PC-3 (cell line): ENCODE data around the gene EHBP1. TPM values are rescaled to one million over a fixed set of nuclear protein-coding genes. Genes with fewer than 3 reads are reported as not detected.

Experiments used
- ATAC-seq: fragments of 200-7000 bp; cut with Tn5 transposase; 2 replicates; pipeline ENCODE4 v1.9.1; 2020; ENCODE audit warnings: mild to moderate bottlenecking, moderate library complexity
- BruUV-seq: library from RNA; stranded (reverse); fragments of 400-500 nt; replicated peaks from 2 replicates; lab custom pipeline; 2021; lab: Mats Ljungman, UMichigan
- CTCF ChIA-PET: fragments of 300-600 bp; sonication (Branson Sonifier 250); formaldehyde crosslinking; loops from one replicate; lab custom pipeline; 2022; ENCODE audit warnings: antibody characterized with exemption; lab: Charles Lee
- POLR2A ChIA-PET: fragments of 300-600 bp; sonication (Branson Sonifier 250); formaldehyde crosslinking; loops from one replicate; lab custom pipeline; 2022; ENCODE audit warnings: antibody characterized with exemption; ENCODE audit not compliant: unreplicated experiment; lab: Charles Lee
- DNase-seq: peaks from one replicate; pipeline ENCODE4 v3.0.0-alpha.2; 2015
- H2AFZ ChIP-seq: fragments of 300-600 bp; sonication (generic); 2 replicates; pipeline ENCODE4 v1.6.0; 2016; ENCODE audit warnings: antibody characterized with exemption, low read length
- H3F3A ChIP-seq: fragments of 300-600 bp; sonication (generic); one replicate; pipeline ENCODE4 v1.6.0; 2017; ENCODE audit warnings: antibody characterized with exemption, low read length, control low read depth, mild to moderate bottlenecking; ENCODE audit not compliant: unreplicated experiment
- H3K27ac ChIP-seq: fragments of 300-600 bp; sonication (generic); 2 replicates; pipeline ENCODE4 v1.5.1; 2016; ENCODE audit warnings: mild to moderate bottlenecking, low read length
- H3K27me3 ChIP-seq: fragments of 300-600 bp; sonication (generic); 2 replicates; pipeline ENCODE4 v1.6.1; 2016; ENCODE audit warnings: low read length, mixed read lengths
- H3K36me3 ChIP-seq: fragments of 300-600 bp; sonication (generic); 2 replicates; pipeline ENCODE4 v1.6.1; 2016; ENCODE audit warnings: low read depth, mixed run types, low read length, mixed read lengths
- H3K4me1 ChIP-seq: fragments of 300-600 bp; sonication (generic); 2 replicates; pipeline ENCODE4 v1.5.1; 2016; ENCODE audit warnings: low read length; ENCODE audit not compliant: insufficient read depth
- H3K4me2 ChIP-seq: fragments of 300-600 bp; sonication (generic); 2 replicates; pipeline ENCODE4 v1.6.0; 2016; ENCODE audit warnings: low read length
- H3K4me3 ChIP-seq: fragments of 300-600 bp; sonication (generic); 2 replicates; pipeline ENCODE4 v1.5.1; 2016; ENCODE audit warnings: mild to moderate bottlenecking, low read length, mixed read lengths
- H3K79me2 ChIP-seq: fragments of 300-600 bp; sonication (generic); 2 replicates; pipeline ENCODE4 v1.6.1; 2017; ENCODE audit warnings: low read length, mixed read lengths
- H3K9ac ChIP-seq: fragments of 300-600 bp; sonication (generic); 2 replicates; pipeline ENCODE4 v1.6.0; 2016; ENCODE audit warnings: mild to moderate bottlenecking, low read length
- H3K9me2 ChIP-seq: fragments of 300-600 bp; sonication (generic); replicated peaks from 2 replicates; pipeline ENCODE4 v1.6.1; 2016; ENCODE audit warnings: mixed run types, low read length, mixed read lengths
- H3K9me3 ChIP-seq: fragments of 300-600 bp; sonication (generic); 2 replicates; pipeline ENCODE4 v1.6.1; 2016; ENCODE audit warnings: low read length, mixed read lengths
- H4K20me1 ChIP-seq: fragments of 300-600 bp; sonication (generic); 2 replicates; pipeline ENCODE4 v1.6.1; 2016; ENCODE audit warnings: low read length, mixed read lengths
- EZH2 ChIP-seq: fragments of 300-600 bp; sonication (generic); IDR thresholded peaks from one replicate; pipeline ENCODE4 v1.6.1; 2017; ENCODE audit warnings: antibody characterized with exemption, mild to moderate bottlenecking, low read length; ENCODE audit not compliant: unreplicated experiment
- EZH2phosphoT487 ChIP-seq: fragments of 300-600 bp; sonication (generic); IDR thresholded peaks from 2 replicates; pipeline ENCODE4 v1.6.1; 2018; ENCODE audit warnings: mild to moderate bottlenecking, antibody characterized with exemption, low read length, borderline replicate concordance
- intact Hi-C: fragments of 100-400 bp; cut with micrococcal nuclease; formaldehyde crosslinking; loops from 2 replicates; pipeline ENCODE4 v1.9.0; 2023
- total RNA-seq: library from RNA; depleted of rRNA; stranded (reverse); fragments of >200 nt; gene quantifications from 2 replicates; pipeline ENCODE4 v1.2.3, GENCODE V29; 2014
- TF ChIP-seq, protein P1 (sequence below): fragments of 300-600 bp; sonication (generic); conservative IDR thresholded peaks from 2 replicates; pipeline ENCODE4 v1.5.1; 2017; ENCODE audit warnings: antibody characterized with exemption, low read depth, mild to moderate bottlenecking, low read length

Gene EHBP1
- total RNA-seq, 1 experiment from 2014 or later: 25.7 TPM

DNA sequence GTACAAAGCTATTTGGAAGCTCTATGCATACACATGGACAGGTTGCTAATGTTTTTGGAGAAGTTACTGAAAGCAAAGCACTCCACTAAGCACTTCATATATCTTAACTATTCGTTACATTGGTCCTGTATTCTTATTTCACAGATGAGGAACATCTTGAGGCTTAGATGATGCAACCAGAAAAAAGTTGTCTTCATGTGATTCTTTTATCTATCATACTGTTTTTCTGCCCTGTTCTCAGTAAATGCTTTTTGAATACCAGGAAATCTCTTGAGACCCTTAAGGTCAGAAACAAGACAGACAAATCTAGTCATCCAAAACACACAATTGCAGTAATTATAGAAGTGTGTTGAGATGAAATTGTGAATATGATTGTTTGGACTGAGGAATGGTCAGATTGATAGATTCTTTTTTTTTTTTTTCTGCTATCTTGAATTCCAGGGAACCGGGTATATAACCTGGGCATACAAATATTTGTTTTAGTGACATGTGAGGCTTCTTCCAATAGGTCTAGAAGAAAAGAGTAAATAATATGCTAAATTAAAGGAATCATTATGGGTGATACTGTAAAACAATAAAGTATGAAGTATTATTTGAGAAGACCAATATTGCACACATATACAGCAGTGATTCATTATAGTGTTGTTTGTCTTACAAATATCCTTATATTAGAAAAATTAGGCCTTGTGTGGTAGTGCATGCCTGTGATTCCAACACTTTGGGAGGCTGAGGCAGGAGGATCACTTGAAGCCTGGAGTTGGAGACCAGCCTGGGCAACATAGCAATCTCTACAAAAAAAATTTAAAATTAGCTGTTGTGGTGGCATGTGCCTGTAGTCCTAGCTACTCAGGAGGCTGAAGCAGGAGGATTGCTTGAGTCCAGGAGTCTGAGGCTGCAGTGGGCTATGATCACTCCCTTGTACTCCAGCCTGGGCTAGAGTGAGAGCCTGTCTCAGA lies 33.7 kb downstream of the EHBP1 start:
- BruUV-seq: no TSS peak
- intact Hi-C loops: no loop called here
- Histone ChIP-seq H3K27ac (no peak overlapping the region), H3K79me2 (peaks cover 95% of the 10 kb centered on the region), H4K20me1 (peaks cover 6% of the 10 kb centered on the region; the same call in 1 of the 2 replicates), H2AFZ (no peak overlapping the region), H3K4me1 (no peaks in the 10 kb centered on the region; the same call in 1 of the 2 replicates), H3K9me2 (no peaks in the 10 kb centered on the region), H3K36me3 (no peaks in the 10 kb centered on the region), H3K9ac (no peak overlapping the region), H3K9me3 (no peaks in the 10 kb centered on the region), H3F3A (no peaks in the 10 kb centered on the region), H3K4me2 (no peak overlapping the region), H3K27me3 (no peaks in the 10 kb centered on the region), H3K4me3 (no peak overlapping the region)
- DNase-seq (no peak), ATAC-seq (peak; percentile 20; the same call in 1 of the 2 replicates)
- ChIA-PET POLR2A (no interaction called here), CTCF (no interaction called here)
- TF ChIP-seq EZH2phosphoT487 (no peak), EZH2 (no peak)

DNA sequence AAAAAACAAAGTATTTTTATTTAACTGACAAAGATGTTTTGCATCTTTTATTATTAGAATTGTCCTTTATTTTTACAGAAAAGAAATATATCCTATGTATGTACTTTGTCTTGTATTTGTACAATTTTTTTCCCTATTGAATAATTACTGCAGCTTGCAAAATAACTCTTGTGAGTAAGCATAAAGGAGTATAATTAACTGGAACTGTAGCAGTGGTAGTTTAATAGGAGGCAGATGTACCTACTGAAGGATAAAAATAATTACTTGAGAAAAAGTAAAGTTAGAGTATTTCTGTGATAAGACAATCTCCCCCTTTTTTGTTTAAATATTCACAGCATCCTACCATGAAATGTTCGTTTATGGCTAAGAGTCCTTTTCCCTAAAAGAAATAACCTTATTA lies 34.7 kb downstream of the EHBP1 start:
- Histone ChIP-seq H3K9ac (no peak overlapping the region), H2AFZ (no peak overlapping the region), H3K4me3 (no peak overlapping the region), H3K9me2 (no peaks in the 10 kb centered on the region), H3F3A (no peaks in the 10 kb centered on the region), H3K79me2 (peaks cover 94% of the 10 kb centered on the region), H3K36me3 (no peaks in the 10 kb centered on the region), H3K9me3 (no peaks in the 10 kb centered on the region), H3K4me2 (no peak overlapping the region), H3K4me1 (no peaks in the 10 kb centered on the region; the same call in 1 of the 2 replicates), H4K20me1 (peaks cover 6% of the 10 kb centered on the region; the same call in 1 of the 2 replicates), H3K27me3 (no peaks in the 10 kb centered on the region), H3K27ac (no peak overlapping the region)
- CTCF ChIA-PET: no interaction called here
- TF ChIP-seq, protein P1, sequence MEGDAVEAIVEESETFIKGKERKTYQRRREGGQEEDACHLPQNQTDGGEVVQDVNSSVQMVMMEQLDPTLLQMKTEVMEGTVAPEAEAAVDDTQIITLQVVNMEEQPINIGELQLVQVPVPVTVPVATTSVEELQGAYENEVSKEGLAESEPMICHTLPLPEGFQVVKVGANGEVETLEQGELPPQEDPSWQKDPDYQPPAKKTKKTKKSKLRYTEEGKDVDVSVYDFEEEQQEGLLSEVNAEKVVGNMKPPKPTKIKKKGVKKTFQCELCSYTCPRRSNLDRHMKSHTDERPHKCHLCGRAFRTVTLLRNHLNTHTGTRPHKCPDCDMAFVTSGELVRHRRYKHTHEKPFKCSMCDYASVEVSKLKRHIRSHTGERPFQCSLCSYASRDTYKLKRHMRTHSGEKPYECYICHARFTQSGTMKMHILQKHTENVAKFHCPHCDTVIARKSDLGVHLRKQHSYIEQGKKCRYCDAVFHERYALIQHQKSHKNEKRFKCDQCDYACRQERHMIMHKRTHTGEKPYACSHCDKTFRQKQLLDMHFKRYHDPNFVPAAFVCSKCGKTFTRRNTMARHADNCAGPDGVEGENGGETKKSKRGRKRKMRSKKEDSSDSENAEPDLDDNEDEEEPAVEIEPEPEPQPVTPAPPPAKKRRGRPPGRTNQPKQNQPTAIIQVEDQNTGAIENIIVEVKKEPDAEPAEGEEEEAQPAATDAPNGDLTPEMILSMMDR: no peak
- TF ChIP-seq EZH2phosphoT487: no peak
- TF ChIP-seq EZH2: no peak
- POLR2A ChIA-PET: no interaction called here
- ATAC-seq (no peak), DNase-seq (no peak)
- intact Hi-C loops: no loop called here
- no TSS peak for BruUV-seq

DNA sequence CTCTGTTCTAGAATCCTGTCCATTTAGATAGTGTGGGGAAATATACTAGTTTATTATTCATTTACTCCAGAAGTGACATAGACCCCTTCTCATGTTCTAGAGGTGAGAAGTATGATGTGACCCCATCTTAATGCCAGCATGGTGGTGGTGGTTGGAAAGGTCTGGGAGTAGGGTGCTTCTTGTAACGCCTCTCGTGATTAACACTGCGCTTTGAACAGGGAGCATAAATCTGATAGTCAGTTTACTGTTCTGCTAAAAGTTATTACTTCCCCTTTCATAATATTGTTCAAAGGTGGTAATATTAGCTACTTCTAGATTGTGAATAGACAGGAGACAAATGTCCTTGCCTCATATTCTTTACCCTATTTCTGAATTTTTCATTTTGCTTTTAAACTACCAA lies 35.6 kb downstream of the EHBP1 start:
- no peaks in the 10 kb centered on the region for H3K27me3 ChIP-seq
- ChIA-PET POLR2A (no interaction called here), CTCF (no interaction called here)
- no peak overlapping the region for H2AFZ ChIP-seq
- ATAC-seq (no peak), DNase-seq (no peak)
- H3K27ac ChIP-seq: no peak overlapping the region
- no TSS peak for BruUV-seq
- H4K20me1 ChIP-seq: peaks cover 6% of the 10 kb centered on the region; the same call in 1 of the 2 replicates
- no peaks in the 10 kb centered on the region for H3K9me3 ChIP-seq
- H3F3A ChIP-seq: no peaks in the 10 kb centered on the region
- H3K4me2 ChIP-seq: no peak overlapping the region
- H3K79me2 ChIP-seq: peaks cover 95% of the 10 kb centered on the region
- no peak overlapping the region for H3K4me3 ChIP-seq
- no peak overlapping the region for H3K9ac ChIP-seq
- TF ChIP-seq EZH2: no peak
- TF ChIP-seq, protein P1: no peak
- TF ChIP-seq EZH2phosphoT487: no peak
- H3K36me3 ChIP-seq: no peaks in the 10 kb centered on the region
- H3K9me2 ChIP-seq: no peaks in the 10 kb centered on the region
- intact Hi-C loops: no loop called here
- no peaks in the 10 kb centered on the region; the same call in 1 of the 2 replicates for H3K4me1 ChIP-seq
